Activated naive CD4-positive, alpha-beta T cell treated with anti-CD3 and anti-CD28 coated beads, Interleukin-2, amount 50 U/mL, for 16 hours (primary cell): Measurements from ENCODE around the gene MEIS2.

Source experiments
- DNase-seq: peaks from one replicate; pipeline ENCODE4 v3.0.0-alpha.2; 2020

Gene MEIS2

GRCh38 chr15:37100109-37100965 lies at the start of gene MEIS2:
Gene MEIS2, minus strand, starts transcription at chr15:37100549. Its CDS starts 1,083 bp downstream, at chr15:37099466.
- peak; percentile 28 for DNase-seq

GRCh38 chr15:37149146-37149545 lies 48.8 kb upstream of the MEIS2 start:
- no peak for DNase-seq

- no peak for DNase-seq
These were observed 48.4 kb upstream of the MEIS2 start for GRCh38 chr15:37148714-37149113.

- no peak for DNase-seq
These were observed 43.0 kb upstream of the MEIS2 start for GRCh38 chr15:37143351-37143750.

GRCh38 chr15:37142371-37142770 lies 42.0 kb upstream of the MEIS2 start:
- DNase-seq: no peak

- DNase-seq: no peak
These were observed 40.2 kb upstream of the MEIS2 start for GRCh38 chr15:37140531-37141058.

- no peak for DNase-seq
These were observed 38.4 kb upstream of the MEIS2 start for GRCh38 chr15:37138591-37139215.

- DNase-seq: no peak
These were observed 36.9 kb upstream of the MEIS2 start for GRCh38 chr15:37137221-37137620.

- DNase-seq: no peak
These were observed 36.3 kb upstream of the MEIS2 start for GRCh38 chr15:37136666-37137065.

GRCh38 chr15:37135225-37135624 lies 34.9 kb upstream of the MEIS2 start:
- no peak for DNase-seq

GRCh38 chr15:37134699-37135131 lies 34.4 kb upstream of the MEIS2 start:
- DNase-seq: no peak

GRCh38 chr15:37134244-37134643 lies 33.9 kb upstream of the MEIS2 start:
- no peak for DNase-seq

GRCh38 chr15:37133602-37134001 lies 33.3 kb upstream of the MEIS2 start:
- DNase-seq: no peak

- no peak for DNase-seq
These were observed 32.6 kb upstream of the MEIS2 start for GRCh38 chr15:37132826-37133417.

GRCh38 chr15:37131621-37132020 lies 31.3 kb upstream of the MEIS2 start:
- DNase-seq: no peak

- no peak for DNase-seq
These were observed 30.0 kb upstream of the MEIS2 start for GRCh38 chr15:37130356-37130755.

GRCh38 chr15:37125143-37125542 lies 24.8 kb upstream of the MEIS2 start:
- no peak for DNase-seq

- no peak for DNase-seq
These were observed 24.0 kb upstream of the MEIS2 start for GRCh38 chr15:37124331-37124730.

- DNase-seq: no peak
These were observed 22.4 kb upstream of the MEIS2 start for GRCh38 chr15:37122703-37123102.

GRCh38 chr15:37121492-37121891 lies 21.1 kb upstream of the MEIS2 start:
- no peak for DNase-seq

GRCh38 chr15:37117030-37117429 lies 16.7 kb upstream of the MEIS2 start:
- no peak for DNase-seq

- DNase-seq: no peak
These were observed 15.2 kb upstream of the MEIS2 start for GRCh38 chr15:37115538-37115937.

GRCh38 chr15:37112971-37113670 lies 12.8 kb upstream of the MEIS2 start:
- no peak for DNase-seq
